H54 (cell line): Measurements from ENCODE around the gene C2CD4A.

Source experiments
- DNase-seq: peaks from one replicate; pipeline ENCODE4 v3.0.0; 2011; ENCODE audit warnings: low spot score, mixed read lengths; ENCODE audit not compliant: insufficient read length
- FAIRE-seq: peaks from 3 replicates; lab custom pipeline; 2011; peaks lifted over from hg19 to GRCh38; lab: Jason Lieb, UNC
- POLR2A ChIP-seq: IDR thresholded peaks from 2 replicates; pipeline ENCODE4 v1.6.1; 2011; ENCODE audit warnings: low read depth, mild to moderate bottlenecking, low read length

C2CD4A gene

GRCh38 chr15:62053439-62054085 is 13.2 kb upstream of the C2CD4A start:
- no peak for FAIRE-seq
- TF ChIP-seq POLR2A = no peak

GRCh38 chr15:62054979-62055378 is 11.8 kb upstream of the C2CD4A start:
- FAIRE-seq (no peak), DNase-seq (no peak)
- TF ChIP-seq POLR2A = no peak

More at GRCh38 chr15:62053439-62054085, 13.2 kb upstream of the C2CD4A start:
- no peak for DNase-seq

DNA sequence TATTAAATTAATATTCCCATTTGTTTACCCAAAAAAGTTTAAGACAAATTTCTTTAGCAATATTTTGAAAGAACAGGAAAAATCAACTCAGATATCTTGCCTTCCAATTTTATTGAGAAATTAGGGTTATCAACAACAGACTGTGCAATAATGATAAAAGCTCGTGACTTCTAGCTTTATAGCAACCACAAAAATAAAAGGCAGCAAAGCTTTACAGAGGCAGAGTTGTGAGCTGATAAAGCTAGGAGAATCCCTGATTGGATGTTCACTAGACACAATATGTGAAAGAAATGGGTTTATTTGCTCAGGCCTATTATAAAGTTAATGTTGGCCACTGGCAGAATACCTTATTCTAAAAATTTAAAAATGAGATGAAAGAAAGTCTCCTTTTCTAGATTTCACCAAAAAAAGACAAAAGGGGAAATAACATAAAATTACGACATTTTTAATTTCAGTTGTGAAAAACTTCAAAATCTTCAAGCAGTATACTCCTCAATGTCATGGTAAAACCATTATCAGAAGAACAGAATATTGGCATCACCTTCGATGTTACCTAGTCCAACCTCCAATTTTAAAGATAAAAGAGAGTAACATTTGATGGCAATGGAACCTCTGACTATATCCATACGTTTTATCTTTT is 9.3 kb upstream of the C2CD4A start:
- DNase-seq = no peak
- FAIRE-seq = no peak
- TF ChIP-seq POLR2A = no peak

- FAIRE-seq = no peak
- no peak for TF ChIP-seq POLR2A
- no peak for DNase-seq
These were observed 8.3 kb upstream of the C2CD4A start for GRCh38 chr15:62058327-62059028.

GRCh38 chr15:62059108-62059815 is 7.5 kb upstream of the C2CD4A start:
- TF ChIP-seq POLR2A = no peak
- FAIRE-seq (no peak), DNase-seq (no peak)

DNA sequence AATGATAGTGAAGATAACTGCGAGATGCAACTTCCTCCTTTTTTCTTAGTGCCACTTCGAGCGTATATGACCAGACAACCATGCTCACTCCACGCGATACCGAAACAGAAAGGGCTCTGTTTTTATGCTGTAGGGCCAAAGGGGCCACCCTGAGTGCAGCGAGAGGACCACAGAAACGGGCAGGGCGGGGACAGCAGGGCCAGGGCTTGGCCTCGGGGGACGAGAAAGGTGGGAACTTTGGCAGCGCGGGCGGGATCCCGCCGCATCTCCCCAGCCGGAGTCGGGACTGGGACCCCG is 7.0 kb upstream of the C2CD4A start:
- no peak for DNase-seq
- TF ChIP-seq POLR2A = no peak
- FAIRE-seq = no peak

GRCh38 chr15:62060113-62060895 is 6.5 kb upstream of the C2CD4A start, which contains the start of gene VPS13C:
TSS of gene VPS13C (minus strand) at chr15:62060447. CDS start at chr15:62060374, 73 bp downstream.
- peak; percentile 86 for TF ChIP-seq POLR2A
- DNase-seq = peak; percentile 75
- FAIRE-seq = no peak

GRCh38 chr15:62060896-62061280 is 5.9 kb upstream of the C2CD4A start:
- FAIRE-seq (no peak), DNase-seq (no peak)
- TF ChIP-seq POLR2A = no peak

DNA sequence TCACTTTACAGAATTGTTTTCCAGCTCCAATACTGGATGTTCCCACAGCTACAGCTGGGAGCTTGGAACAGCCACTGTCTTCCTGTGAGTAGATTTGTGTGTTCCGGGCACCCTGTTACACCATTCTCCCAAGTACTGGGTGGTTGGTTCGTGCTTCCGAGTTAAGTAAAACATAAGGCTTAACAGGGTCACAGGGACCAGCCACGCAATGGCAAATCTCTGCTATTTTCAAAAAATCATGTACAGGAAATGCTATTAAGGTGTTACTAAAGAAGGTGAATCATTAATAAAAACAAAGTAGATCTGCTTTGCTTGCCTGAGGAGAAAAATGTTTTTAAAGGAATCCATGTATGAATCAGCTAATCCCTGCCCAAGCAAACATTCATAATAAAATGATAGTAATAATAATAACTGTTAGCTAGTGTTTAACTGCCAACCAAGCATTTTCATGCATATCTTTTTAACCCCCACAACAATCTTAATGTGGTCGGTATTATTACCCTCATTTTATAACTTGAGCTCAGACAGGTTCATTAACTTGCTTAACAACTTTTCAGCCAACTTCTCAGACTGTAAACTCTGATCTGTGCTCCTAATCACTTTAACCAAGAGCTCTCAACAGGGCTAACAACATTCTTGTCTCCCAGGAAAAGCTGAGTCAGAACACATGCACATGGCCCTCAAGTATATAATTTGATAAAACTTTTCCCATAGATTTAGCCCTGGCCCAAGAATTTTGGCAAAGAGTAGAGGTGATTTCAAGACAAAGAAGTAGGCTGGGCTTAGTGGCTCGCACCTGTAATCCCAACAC is 2.7 kb upstream of the C2CD4A start:
- TF ChIP-seq POLR2A = no peak
- no peak for FAIRE-seq
- no peak for DNase-seq

- FAIRE-seq (no peak), DNase-seq (no peak)
- TF ChIP-seq POLR2A = no peak
These were observed 769 bp downstream of the C2CD4A start for GRCh38 chr15:62067448-62068044.

GRCh38 chr15:62068071-62068809 is 1.5 kb downstream of the C2CD4A start:
- DNase-seq = peak; percentile 22
- no peak for FAIRE-seq
- no peak for TF ChIP-seq POLR2A

- DNase-seq (peak; percentile 20), FAIRE-seq (peak; percentile 77)
- no peak for TF ChIP-seq POLR2A
These were observed 2.0 kb downstream of the C2CD4A start for GRCh38 chr15:62068810-62069167.
